Hippocampal formation (tissue), 2 donors: ENCODE results near the gene ADH5.
"Not testable (repeated sequence)": the region's sequence is repeated elsewhere in the genome, so short reads cannot be mapped to it uniquely, and the experiment has no call there.

ENCODE experiments used
- DNase-seq, 2 donors: peaks; one replicate each; lab custom pipeline; 2025; lab: John Stamatoyannopoulos, UW

Gene ADH5

DNA sequence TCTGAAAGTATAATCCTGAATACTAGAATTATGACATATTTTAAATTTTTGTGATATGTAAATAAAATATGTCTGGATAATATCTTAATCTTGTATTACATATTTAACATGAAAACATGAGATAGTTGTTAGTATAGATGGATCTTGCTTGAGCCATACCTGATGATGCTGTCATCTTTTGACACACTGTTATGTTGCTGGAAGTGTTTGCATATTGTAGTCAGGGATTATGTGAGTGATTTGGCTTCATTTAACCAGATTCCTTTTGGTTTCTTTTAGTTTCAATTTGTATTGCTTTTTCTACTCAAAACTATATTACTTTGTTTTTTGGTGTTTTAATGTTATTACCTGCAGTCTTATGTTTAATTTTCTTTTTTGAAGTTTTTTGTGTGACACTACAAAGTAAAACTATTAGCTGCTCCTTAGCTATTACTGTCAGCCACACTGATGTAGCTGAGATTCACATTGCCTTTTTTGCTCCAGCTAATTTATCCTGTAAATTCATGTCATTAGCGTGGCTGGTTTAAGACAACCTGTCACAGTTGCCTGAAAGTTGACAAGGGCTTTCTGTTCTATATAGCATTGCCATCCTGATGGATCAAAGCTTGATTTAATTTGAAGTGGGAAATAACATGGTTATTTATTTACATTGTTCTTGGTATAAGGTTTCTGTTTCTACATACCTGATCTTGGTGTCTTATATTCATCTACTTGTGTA, 59.4 kb downstream of the ADH5 start:
- no peak for DNase-seq

- DNase-seq: no peak
Measured at GRCh38 chr4:99028187-99028586, 60.4 kb downstream of the ADH5 start.

DNA sequence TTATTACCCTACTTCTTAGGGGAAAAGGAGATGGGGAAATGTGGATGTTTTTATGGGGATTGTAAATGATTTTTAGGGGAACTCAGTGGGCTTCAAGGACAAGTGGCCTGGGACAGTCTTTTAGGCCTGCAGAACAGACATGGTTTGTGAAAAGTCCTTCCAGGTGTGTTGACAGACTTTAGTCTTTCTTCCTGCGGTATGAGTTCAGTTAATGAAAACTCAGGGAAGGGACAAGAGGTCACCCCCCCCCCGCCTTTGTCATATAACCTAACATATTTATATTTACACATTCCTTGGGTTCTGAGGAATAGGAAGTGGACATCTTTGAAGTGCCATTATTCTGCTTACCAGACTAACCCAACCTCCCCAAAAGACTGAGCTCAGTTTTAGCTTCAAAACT, 61.3 kb downstream of the ADH5 start:
- no peak for DNase-seq

DNA sequence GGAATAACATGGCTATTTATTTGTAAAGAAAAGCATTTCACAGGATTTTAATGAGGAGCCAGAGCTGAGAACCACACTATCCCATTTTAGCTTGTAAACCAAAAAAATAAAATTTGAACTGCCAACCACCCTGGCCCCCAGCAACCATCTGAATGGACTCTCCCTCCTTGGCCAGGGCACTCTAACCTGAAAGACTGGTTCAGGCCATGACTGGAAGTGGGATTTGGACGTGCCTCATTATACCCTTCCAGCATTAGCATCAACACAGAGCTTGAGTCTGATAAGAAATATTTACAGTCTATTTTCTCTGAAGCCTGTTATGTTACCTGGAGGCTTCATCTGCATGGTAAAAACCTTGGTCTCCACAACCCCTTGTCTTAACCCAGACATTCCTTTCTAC, 63.1 kb downstream of the ADH5 start:
- DNase-seq: no peak

- no peak for DNase-seq
Measured at GRCh38 chr4:99024481-99025275, 63.9 kb downstream of the ADH5 start.

- not testable (repeated sequence) for DNase-seq
Measured at GRCh38 chr4:99023800-99024251, 64.8 kb downstream of the ADH5 start.

GRCh38 chr4:99022566-99022965, 66.0 kb downstream of the ADH5 start:
- DNase-seq: no peak

DNA sequence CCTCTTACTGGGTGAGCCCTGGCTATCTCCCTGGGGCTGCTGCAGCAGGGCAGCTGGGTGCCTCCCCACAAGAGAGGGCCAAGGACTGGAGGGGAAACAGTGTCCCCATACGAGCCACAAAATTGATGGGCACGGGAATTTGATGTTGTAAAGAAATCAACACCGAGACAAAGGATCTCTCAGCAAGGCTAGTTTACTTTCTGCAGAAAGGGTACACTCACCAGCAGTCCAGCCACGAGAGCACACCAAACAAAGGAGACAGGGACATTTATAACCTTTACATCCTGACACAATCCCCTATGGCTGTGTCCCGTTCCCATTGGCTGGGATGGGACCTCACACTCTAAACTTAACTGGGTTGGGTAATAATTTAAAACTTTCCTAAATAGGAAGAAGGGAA, 67.2 kb downstream of the ADH5 start:
- no peak for DNase-seq
